ENCODE data around the gene CPNE2.

- no peak for TF ChIP-seq CTCF (IDR thresholded peaks at IDR 0.05)
- no peak for TF ChIP-seq POLR2A (IDR thresholded peaks at IDR 0.05)
Observed at GRCh38 chr16:57092786-57093411, 516 bp downstream of the CPNE2 start.

Measured in lower leg skin (tissue), 3 donors.